GM19328 (cell line): ENCODE measurements around the gene KLK7.
"Not testable (repeated sequence)": the region's sequence is repeated elsewhere in the genome, so short reads cannot be mapped to it uniquely, and the experiment has no call there.

Source experiments
- ATAC-seq: cut with Tn5 transposase; IDR thresholded peaks from one replicate; pipeline ENCODE4 v1.9.1; 2021; ENCODE audit warnings: mild to moderate bottlenecking, moderate library complexity; ENCODE audit not compliant: unreplicated experiment

Gene KLK7

DNA sequence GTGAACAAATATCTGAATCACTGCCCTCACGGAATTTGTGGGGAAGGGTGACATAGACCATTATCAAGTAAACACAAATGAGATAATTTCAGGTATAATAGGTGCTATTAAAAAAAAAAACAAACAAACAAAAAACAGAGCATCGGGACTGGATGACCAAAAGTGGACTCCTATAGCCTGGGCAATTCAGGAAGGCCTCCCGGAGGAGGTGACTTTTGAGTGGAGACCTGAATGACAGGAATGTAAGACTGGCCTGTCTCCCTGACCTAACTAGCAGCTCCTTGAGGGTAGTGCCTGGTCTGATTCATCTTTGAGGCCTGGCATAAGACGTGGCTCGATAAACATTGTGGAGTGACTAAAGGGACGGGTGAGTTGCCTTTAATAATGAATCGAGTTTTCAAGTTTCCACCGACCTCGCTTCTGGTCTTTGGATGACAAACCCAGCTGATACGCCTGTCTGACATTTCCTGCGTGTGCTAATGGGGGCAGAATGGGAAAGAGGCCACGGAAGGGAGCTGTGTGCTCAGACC is 29.0 kb upstream of the KLK7 start:
- ATAC-seq = no peak

GRCh38 chr19:51010066-51010795 is 26.5 kb upstream of the KLK7 start:
- ATAC-seq = no peak

- ATAC-seq = no peak
Observed at GRCh38 chr19:51009061-51009891, 25.6 kb upstream of the KLK7 start.

GRCh38 chr19:51007488-51007887 is 23.8 kb upstream of the KLK7 start:
- ATAC-seq = no peak

GRCh38 chr19:51006406-51006805 is 22.7 kb upstream of the KLK7 start:
- ATAC-seq = no peak

DNA sequence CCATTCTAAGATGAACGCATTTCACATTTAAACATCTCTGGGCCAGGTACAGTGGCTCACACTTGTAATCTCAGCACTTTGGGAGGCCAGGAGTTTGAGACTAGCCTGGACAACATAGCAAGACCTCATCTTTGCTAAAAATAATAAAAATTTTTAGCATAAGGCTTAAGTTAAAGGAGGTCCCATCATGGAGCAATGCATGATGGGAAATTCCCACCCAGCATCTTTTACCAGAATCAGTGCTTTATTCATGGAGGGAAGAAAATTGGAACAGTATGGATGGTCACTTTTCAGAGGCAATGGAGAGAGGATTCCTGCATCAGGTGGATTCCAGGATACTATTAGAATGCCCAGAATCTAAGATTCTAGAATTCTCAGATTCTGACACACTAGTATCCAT is 21.5 kb upstream of the KLK7 start:
- ATAC-seq = no peak

DNA sequence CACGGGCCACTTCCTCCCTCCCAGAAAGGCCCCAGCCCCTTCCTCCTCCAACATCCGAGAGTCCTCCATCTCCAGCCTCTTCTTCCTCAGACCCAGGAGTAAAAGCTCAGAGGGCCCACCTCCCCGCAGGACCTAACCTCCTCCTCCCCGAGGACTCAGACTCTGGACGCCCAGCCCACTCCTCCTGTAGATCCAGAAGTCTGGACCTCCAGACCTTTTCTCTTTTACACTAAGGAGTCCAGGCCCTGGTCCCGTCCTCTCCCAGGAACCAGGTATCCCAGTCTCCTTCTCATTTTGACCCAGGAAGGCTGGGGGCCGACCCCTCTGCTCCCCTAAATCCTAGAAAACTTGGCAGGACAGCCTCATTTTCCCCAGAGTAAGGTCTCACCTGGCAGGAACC is 19.6 kb upstream of the KLK7 start:
- ATAC-seq = no peak

DNA sequence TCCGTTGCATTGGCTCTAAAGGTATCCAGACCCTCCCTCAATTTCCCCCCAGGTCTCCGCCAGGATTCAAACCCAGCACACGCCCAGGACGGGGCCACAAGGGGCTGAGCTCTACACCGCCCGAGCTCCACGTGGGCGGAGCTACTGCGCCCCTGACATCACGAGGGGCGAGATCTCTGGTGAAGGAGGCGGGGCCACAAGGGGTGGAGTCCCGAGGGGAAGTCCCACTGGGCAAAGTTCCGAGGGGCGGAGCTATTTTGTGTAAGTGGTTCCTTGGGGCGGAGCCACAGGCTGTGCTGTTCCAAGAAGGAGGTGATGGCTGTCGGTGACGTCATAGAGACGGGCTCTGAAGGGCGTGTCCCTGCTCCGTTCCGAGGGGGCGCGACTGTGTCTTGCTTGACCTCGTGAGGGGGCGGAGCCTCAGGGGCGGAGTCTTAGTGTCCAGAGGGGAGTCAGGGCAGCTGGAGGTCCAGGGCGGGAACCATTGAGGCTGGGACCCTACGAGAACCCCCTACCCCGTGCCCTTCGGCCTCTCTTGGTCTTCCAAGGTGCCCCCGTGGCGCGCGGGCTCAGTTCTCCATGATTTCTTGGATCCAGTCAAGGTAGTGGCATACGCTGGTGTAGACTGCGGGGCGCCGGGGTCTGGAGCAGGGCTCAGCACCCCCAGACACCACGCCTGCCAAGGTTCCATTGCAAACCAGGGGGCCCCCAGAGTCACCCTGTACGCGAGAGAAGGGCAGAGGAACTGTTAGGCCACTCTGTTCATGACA is 19.0 kb upstream of the KLK7 start:
- ATAC-seq = no peak

GRCh38 chr19:51002089-51002532 is 18.4 kb upstream of the KLK7 start:
- no peak for ATAC-seq

- no peak for ATAC-seq
Observed at GRCh38 chr19:51001515-51001914, 17.8 kb upstream of the KLK7 start, which contains the start of gene KLK8. Gene KLK8, minus strand, starts transcription at chr19:51001604. Its CDS starts 437 bp downstream, at chr19:51001167.

GRCh38 chr19:51000981-51001380 is 17.3 kb upstream of the KLK7 start:
- ATAC-seq = no peak

DNA sequence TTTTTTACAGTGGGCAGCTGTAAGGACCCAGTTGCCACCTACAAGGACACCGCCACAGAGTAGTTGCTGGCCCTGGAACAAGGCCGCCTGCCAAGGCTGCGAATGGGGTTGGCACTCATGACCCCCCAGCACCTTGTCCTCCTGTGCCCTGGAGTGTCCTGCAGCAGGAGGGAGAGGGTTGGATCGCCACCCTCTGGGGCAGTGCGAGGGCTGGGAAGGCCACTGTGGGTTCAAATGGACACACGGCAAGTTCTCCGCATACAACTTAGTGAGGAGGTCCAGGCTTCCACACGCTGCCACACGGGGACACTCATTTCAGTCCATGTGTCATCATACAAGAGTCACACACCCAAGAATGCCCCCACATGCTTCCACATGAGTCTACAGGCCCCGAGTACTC is 16.7 kb upstream of the KLK7 start:
- ATAC-seq = no peak

DNA sequence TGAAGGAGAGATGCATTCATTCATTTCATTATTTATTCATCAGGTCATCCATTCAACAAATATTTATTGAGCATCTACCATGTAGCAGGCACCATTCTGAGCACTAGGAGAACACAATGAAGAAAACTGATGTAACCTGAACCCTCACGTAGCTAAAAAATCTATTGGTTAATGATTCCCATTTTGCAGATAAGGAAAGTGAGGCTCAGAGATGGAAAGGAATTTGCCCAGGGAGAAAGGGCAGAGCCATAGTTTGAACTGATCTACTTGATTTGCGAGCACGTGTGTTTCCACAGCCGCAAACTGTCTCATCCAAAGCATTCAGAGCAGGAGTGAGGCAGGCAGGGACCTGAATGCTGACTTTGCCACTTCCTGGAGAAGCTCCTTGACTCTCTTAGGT is 15.0 kb upstream of the KLK7 start:
- no peak for ATAC-seq

GRCh38 chr19:50998061-50998460 is 14.3 kb upstream of the KLK7 start:
- ATAC-seq = no peak

DNA sequence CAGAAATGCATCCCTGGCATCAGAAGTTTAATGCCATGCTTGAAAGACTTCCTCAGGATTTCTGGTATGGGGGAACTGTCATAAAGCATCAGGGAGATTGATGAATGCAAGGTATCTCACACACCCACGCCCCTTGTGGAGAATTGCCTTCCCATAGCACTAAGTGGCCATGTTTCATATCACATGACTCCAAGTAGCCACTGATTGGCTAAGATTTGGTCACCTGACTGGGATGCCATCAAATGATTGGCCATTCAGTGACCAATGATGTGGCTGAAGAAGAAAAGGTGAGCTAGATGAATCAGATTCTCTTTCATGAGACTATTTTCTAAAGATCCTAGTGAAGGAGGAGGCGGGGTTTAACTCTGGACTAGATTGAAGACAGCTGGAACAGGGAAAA is 10.4 kb upstream of the KLK7 start:
- ATAC-seq = no peak

GRCh38 chr19:50992666-50993035 is 8.9 kb upstream of the KLK7 start:
- no peak for ATAC-seq

GRCh38 chr19:50984416-50984815 is 699 bp upstream of the KLK7 start:
- not testable (repeated sequence) for ATAC-seq

- ATAC-seq = no peak
Observed at GRCh38 chr19:50982186-50982585, 1.5 kb downstream of the KLK7 start.

DNA sequence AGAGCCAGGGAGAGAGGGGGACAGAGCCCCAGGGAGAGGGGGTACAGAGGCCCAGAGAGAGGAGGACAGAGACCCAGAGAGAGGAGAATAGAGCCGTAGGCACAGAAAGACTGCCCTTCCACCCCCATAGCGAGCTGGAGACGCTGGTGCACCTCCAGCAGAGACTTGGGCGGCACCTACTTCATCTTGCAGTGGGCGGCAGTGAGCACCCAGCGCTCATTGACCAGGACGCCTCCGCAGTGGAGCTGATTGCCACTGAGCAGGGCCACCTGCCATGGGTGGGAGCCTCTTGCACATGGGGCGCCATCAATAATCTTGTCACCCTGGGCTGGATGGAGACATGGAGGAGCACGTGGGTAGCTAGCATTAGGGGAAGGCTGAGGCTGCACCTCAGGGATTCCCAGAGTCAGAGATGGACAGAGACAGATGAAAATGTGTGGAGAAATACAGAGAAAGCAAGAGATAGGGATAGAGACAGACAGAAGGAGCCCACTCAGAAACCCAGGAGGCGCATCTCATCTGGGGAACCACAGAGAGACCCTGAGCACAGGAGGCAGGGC is 2.0 kb downstream of the KLK7 start:
- no peak for ATAC-seq

DNA sequence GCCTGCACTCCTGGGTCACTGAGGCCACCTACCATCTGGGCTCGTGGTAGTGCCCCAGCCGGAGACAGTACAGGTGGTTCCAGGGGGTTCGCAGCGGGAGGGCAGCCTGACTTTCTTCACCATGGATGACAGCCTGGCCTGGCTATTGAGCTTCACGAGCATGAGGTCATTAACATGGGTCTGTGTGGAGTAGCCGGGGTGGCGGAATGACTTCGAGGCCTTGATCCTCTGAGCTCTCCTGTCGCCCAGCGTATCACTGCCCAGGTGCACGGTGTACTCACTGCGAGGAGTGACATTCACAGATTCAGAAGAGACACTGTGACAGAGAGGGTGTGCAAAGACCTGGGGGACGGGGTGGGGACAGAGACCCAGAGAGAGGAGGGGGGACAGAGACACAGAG is 3.5 kb downstream of the KLK7 start:
- ATAC-seq = no peak

GRCh38 chr19:50979758-50980157 is 4.0 kb downstream of the KLK7 start:
- ATAC-seq = no peak
